ENCODE data around the gene CASD1. TPM values are rescaled to one million over a fixed set of nuclear protein-coding genes. Genes with fewer than 3 reads are reported as not detected.

Gene CASD1
- total RNA-seq, 2 donors from 2014 or later = 40.4 to 68.8 TPM

DNA sequence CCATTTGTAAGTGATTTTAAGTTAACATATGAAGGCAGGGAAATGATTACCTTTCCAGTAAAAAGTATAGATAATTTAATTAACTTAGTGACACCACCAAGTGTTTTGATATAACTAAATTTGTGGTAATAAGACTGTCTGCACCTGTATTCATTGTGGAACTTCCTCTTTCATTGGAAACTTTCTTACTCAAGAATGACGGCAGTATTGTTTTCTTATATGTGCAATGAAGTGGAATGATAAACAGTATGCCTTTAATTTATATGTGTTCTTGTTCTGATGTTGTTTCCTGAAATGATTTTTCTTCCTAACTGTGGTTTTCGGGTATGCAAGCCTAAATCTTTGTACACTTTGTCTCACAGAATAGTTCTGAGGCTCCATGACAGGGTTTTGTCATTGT lies 46.4 kb downstream of the CASD1 start:
- Mint-ChIP-seq H3K9me3 (no peaks in the 10 kb centered on the region), H3K4me3 (no peak overlapping the region), H3K27me3 (ENCODE audit: insufficient read depth) (no peaks in the 10 kb centered on the region), H3K27ac (no peak overlapping the region), H3K4me1 (no peaks in the 10 kb centered on the region), H3K36me3 (ENCODE audit: low read depth) (peaks cover 41% of the 10 kb centered on the region)
- DNase-seq = no peak
- TF ChIP-seq, protein P1, sequence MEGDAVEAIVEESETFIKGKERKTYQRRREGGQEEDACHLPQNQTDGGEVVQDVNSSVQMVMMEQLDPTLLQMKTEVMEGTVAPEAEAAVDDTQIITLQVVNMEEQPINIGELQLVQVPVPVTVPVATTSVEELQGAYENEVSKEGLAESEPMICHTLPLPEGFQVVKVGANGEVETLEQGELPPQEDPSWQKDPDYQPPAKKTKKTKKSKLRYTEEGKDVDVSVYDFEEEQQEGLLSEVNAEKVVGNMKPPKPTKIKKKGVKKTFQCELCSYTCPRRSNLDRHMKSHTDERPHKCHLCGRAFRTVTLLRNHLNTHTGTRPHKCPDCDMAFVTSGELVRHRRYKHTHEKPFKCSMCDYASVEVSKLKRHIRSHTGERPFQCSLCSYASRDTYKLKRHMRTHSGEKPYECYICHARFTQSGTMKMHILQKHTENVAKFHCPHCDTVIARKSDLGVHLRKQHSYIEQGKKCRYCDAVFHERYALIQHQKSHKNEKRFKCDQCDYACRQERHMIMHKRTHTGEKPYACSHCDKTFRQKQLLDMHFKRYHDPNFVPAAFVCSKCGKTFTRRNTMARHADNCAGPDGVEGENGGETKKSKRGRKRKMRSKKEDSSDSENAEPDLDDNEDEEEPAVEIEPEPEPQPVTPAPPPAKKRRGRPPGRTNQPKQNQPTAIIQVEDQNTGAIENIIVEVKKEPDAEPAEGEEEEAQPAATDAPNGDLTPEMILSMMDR (conservative IDR thresholded peaks at IDR 0.05) = no peak
- Histone ChIP-seq H3K9me3 (ENCODE audit: control insufficient read depth, low read length) (no peaks in the 10 kb centered on the region), H3K27me3 (ENCODE audit: control insufficient read depth, insufficient read depth, low read length, poor library complexity, severe bottlenecking) (no peaks in the 10 kb centered on the region), H3K36me3 (ENCODE audit: control insufficient read depth, insufficient read depth, low read length) (peaks cover 51% of the 10 kb centered on the region), H3K27ac (ENCODE audit: low read depth, low read length) (no peak overlapping the region), H3K4me1 (ENCODE audit: control insufficient read depth, insufficient read depth, low read length) (no peaks in the 10 kb centered on the region), H3K4me3 (ENCODE audit: low read length) (no peak overlapping the region), H3K9ac (ENCODE audit: extremely low read depth, low read length, poor library complexity, severe bottlenecking) (no peak overlapping the region)
- 92 to 100% methylated on average over 1 to 2 of the region's 2 CpGs for WGBS, 2 experiments (ENCODE audit: insufficient coverage in 1 of 2, insufficient read length in 1 of 2)

DNA sequence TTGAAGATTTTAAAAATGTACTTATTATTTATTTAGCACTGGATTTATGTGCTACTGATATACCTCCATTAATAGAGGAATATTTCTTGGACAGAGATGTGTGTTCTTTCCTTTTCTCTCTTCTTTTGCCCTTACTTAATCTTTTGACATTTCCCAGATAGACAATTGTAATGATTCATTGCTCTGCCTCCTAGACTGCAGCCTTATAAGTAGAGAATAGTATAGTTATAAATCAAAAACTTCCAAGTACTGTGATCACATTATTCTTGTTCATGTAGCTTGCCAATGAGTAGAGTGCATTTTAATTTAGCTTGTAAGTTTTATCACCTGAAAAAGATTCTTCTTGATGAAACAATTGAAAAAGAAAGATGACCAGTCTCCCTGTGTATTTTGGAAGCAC lies 47.6 kb downstream of the CASD1 start:
- Mint-ChIP-seq H3K36me3 (ENCODE audit: low read depth) (peaks cover 38% of the 10 kb centered on the region), H3K4me3 (no peak overlapping the region), H3K4me1 (no peaks in the 10 kb centered on the region), H3K9me3 (no peaks in the 10 kb centered on the region), H3K27ac (no peak overlapping the region), H3K27me3 (ENCODE audit: insufficient read depth) (no peaks in the 10 kb centered on the region)
- Histone ChIP-seq H3K27me3 (ENCODE audit: control insufficient read depth, insufficient read depth, low read length, poor library complexity, severe bottlenecking) (no peaks in the 10 kb centered on the region), H3K9me3 (ENCODE audit: control insufficient read depth, low read length) (no peaks in the 10 kb centered on the region), H3K4me1 (ENCODE audit: control insufficient read depth, insufficient read depth, low read length) (no peaks in the 10 kb centered on the region), H3K9ac (ENCODE audit: extremely low read depth, low read length, poor library complexity, severe bottlenecking) (no peak overlapping the region), H3K27ac (ENCODE audit: low read depth, low read length) (no peak overlapping the region), H3K36me3 (ENCODE audit: control insufficient read depth, insufficient read depth, low read length) (peaks cover 49% of the 10 kb centered on the region), H3K4me3 (ENCODE audit: low read length) (no peak overlapping the region)
- TF ChIP-seq, protein P1 (conservative IDR thresholded peaks at IDR 0.05) = no peak
- DNase-seq = no peak

DNA sequence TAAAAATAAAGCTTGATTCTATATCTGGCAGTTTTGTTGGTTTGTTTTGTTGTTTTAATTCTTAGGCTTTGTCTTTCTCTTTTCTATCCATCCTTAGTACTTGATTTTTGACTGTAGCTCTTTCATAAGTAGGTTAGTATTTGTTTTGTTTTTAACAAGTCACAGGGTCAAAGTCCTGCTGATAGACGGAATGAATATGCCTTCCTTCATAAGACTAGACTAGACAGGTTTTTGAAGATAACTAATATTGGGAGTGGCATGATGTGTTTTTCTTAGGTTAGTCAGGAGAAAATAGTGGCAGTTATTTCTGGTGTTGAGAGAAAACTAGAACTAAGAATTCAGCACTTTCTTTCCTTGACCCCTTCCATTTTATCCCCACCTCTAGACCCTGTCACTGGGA lies 50.4 kb downstream of the CASD1 start:
- Histone ChIP-seq H3K4me3 (ENCODE audit: low read length) (no peak overlapping the region), H3K9me3 (ENCODE audit: control insufficient read depth, low read length) (no peaks in the 10 kb centered on the region), H3K27me3 (ENCODE audit: control insufficient read depth, insufficient read depth, low read length, poor library complexity, severe bottlenecking) (no peaks in the 10 kb centered on the region), H3K9ac (ENCODE audit: extremely low read depth, low read length, poor library complexity, severe bottlenecking) (no peak overlapping the region), H3K4me1 (ENCODE audit: control insufficient read depth, insufficient read depth, low read length) (no peaks in the 10 kb centered on the region), H3K36me3 (ENCODE audit: control insufficient read depth, insufficient read depth, low read length) (peaks cover 30% of the 10 kb centered on the region), H3K27ac (ENCODE audit: low read depth, low read length) (no peak overlapping the region)
- DNase-seq = no peak
- TF ChIP-seq, protein P1 (conservative IDR thresholded peaks at IDR 0.05) = no peak
- Mint-ChIP-seq H3K4me3 (no peak overlapping the region), H3K27me3 (ENCODE audit: insufficient read depth) (no peaks in the 10 kb centered on the region), H3K27ac (no peak overlapping the region), H3K4me1 (no peaks in the 10 kb centered on the region), H3K9me3 (no peaks in the 10 kb centered on the region), H3K36me3 (ENCODE audit: low read depth) (peaks cover 23% of the 10 kb centered on the region)
- WGBS, 2 experiments (ENCODE audit: insufficient coverage in 1 of 2, insufficient read length in 1 of 2) = 95 to 100% methylated on average over 1 of the region's 1 CpG
